Sigmoid colon (tissue), 4 donors: ENCODE results near the gene MYH9.

Experiments
- CTCF ChIP-seq, 4 experiments: fragments of 450-650 bp in 3 of 4; fragments of 200-600 bp in 1 of 4; IDR thresholded peaks; one replicate each; pipeline ENCODE4 v1.5.1; 2016 to 2019; ENCODE audit warnings: antibody characterized with exemption in 4 of 4, mild to moderate bottlenecking in 3 of 4, moderate library complexity in 2 of 4
- EP300 ChIP-seq, 4 donors: sonication (generic); formaldehyde crosslinking; IDR thresholded peaks; one replicate each; pipeline ENCODE4 v1.6.1; 2017; ENCODE audit warnings: antibody characterized with exemption in 4 of 4
- POLR2AphosphoS5 ChIP-seq, 4 donors: sonication (generic); formaldehyde crosslinking; IDR thresholded peaks; one replicate each; pipeline ENCODE4 v1.6.1; 2017; ENCODE audit warnings: antibody characterized with exemption in 4 of 4

DNA sequence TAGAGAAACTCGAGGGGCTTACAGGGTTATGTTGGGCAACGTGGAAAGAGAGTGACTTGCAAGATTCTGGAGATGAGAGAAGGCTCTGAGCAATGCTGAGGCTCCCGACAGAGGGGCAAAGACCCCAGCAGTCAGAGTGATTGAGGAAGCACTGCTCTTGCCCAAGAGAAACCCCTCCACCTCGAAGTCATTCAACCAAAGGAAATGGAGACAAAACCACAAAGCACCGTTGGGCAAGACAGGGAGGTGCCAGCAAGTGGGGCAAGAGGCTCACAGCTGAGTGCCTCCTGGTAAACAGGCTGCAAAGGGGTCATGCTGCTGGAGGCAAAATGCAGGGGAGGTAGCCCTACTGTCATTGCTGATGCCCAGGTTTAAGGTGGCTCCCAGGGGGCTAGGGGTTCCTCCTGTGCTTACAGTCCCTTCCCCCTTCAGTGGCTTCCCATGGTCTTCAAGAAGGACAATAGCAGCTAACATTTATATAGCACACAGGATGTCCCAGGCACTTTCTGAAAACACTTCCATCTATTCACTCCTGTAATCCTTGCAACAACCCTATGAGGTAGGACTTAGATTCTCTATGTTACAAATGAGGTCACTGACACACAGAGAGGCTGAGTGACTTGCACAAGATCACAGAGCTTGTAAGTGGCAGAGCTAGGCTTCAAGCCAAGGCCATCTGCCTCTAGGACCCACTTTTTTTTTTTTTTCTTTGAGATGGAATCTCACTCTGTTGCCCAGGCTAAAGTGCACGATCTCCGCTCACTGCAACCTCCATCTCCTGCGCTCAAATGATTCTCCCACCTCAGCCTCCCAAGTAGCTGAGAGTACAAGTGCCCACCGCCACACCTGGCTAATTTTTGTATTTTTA, 18.1 kb upstream of the MYH9 start:
- TF ChIP-seq CTCF (IDR thresholded peaks at IDR 0.05), result no peak
- no peak for TF ChIP-seq EP300 (IDR thresholded peaks at IDR 0.05)
- TF ChIP-seq POLR2AphosphoS5 (IDR thresholded peaks at IDR 0.05), result no peak
